D341Med (cell line): ENCODE data around the gene MUS81.
A peak's percentile ranks its signal among the peaks of the same experiment; 100 is the strongest.

ENCODE experiments used
- DNase-seq: peaks from one replicate; pipeline ENCODE4 v3.0.0; 2012; ENCODE audit warnings: low spot score

The MUS81 gene

DNA sequence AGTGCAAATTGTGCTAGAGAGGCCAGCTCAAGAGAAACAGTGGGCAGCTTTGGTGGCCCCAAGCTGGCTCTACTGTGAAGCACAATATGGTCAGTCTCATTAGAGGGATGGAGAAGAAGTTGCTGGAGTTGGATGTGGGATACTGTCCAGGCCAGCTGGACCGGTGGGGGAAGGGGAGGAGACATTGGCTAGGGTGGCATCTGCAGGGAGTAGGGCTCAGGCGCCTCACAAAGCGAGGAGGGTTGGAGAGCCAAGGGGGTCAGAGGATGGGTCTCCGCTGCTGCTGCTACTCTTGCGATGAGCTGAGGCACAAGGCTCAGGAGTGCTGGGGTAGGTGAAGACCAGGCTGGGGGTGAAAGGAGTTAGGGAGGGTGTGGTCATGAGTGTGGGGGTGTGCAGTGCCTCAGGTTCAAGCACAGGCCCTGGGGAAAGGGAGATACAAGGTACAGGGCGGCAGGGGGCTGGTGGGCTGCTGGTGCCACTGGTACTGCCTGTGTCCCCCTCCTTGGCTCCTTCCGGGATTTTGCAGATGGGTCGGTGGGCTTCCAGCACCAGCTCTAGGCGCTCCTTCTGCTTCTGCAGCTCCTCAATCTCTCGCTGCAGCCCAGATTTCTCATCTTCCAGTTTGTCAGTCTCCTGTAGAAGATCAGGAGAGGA lies 32.6 kb downstream of the MUS81 start:
- no peak for DNase-seq

DNA sequence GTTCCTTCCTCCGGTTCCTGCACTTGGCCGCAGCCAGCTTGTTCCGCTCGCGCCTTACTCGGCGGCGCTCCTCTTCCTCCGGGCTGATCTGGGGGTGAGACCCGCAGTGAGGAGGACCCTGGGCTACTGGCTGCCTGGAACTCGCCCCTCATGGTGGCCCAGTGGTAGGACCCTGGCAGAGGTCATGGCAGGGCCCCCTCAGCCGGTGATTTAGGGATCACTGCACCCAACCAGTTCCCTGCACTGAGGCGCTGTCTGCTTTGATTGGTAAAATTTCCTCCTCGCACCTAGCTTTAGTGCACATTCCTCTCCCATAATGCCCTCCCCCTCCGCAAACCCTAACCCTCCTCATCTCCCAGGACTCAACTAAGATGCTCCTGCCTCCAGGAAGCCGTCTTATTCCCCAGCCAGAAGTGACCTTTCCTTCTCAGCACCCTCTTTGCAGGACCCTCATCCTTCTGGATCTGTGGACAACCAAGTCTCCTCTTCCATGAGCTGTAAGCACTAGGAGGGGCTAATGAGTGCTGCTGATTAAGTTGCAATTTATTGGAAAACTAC lies 33.9 kb downstream of the MUS81 start:
- DNase-seq: no peak

DNA sequence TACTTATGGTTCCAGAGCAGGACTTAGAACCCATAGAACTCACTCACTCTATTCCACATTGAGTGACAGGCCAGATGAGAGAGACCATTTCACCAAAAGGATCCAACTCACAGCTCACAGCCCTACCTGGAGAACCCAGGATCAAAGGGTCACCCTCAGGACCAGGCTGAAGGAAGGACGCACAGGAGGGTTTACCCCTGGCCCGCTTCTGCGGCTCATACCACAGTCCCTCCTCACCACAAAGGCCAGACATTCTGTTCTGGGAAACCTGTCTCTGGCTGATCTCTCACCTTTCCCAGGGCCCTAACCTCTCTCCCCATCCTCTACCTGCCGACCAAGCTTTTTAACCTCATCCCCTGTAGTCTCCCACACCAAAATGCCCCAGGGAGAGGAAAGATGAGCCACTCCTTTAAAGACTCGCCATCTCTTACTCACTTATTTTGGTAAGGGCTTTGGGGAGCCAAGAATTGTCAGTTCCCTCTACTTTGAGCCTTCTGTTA lies 35.3 kb downstream of the MUS81 start:
- no peak for DNase-seq

DNA sequence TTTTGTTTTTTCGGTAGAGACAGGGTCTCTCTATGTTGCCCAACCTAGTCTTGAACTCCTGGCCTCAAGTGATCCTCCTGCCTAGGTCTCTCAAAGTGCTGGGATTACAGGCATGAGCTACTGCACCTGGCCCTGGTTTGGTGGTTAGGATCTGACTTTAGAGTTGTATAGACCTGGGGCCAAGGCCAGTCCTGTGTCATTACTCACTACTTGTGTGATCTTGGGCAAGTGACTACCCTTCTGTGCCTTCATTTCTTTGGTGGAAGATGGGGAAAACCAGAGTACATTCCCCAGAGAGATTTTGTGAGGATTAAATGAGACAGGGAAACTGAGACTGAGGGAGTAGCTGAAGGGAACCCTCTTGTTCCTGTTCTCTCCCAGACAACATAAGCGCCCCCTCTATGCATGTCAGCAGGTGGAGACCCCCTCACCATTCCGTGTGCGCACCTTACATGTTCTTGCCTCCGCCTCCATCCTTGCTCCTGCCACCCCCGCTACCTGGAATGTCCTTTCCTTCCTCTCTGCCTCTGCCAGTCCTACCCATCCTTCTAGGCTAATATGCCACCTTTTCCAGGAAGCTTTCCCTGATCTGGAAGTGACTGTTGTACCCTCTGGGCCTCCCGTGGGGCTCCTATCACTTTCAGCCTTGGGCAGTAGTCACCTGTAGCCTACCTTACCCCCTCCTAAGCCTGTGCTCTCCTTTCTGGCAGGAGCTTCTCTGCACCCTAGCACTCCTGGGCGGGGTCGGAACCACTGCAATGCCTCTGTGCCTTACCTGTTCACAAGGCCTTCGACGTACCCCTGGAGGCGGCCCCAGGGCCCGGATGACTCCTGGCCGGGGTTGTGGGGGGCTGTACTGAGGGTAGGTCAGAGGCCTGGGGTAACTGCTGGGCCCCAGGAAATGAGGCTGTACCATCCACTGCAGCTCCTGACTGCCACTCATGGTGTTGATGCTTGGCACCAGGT lies 36.1 kb downstream of the MUS81 start:
- no peak for DNase-seq

DNA sequence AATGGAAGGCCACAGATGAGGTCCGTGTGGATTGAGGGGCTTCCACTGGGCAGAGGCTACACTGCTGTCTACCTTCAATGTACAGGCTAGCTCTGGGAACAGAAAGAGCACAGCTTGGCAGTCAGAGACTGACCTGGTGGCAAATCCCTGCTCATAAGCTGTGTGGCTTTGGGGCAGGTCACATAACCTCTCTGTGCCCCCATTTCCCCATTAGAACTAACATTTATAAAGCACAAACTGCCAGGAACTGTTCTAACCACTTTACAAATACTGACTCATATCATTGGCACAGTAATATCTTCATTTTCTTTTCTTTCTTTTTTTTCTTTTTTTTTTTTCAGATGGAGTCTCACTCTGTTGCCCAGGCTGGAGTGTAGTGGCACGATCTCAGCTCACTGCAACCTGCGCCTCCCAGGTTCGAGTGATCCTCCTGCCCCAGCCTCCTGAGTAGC lies 36.8 kb downstream of the MUS81 start:
- no peak for DNase-seq

DNA sequence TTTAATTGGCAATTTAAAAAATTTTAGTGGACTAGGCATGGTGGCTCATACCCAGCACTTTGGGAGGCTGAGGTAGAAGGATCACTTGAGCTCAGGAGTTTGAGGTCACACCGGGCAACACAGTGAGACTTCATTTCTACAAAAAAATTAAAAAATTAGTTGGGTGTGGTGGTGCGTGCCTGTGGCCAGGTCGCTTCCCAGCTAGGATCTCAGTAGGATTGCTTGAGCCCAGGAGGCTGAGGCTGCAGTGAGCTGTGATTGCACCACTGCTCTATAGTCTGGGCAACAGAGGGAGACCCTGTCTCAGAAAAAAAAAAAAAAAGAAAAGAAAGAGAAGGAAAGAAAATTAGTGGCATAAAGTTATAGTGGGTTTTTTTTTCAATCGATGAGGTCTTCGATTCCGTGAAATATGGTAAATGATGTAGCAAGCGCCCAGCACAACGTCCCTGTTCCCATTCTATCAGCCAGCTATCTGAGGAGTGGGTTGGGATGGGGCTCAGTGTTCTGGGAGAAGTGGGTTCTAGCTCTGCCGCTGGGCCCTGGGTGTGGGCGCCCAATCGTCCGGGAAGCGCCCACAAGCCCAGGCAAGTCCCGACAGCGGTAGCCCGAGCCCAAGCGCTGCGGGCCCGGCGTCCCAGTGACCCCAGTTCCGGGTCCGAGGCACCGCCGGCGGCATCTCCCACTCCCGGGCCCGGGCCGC lies 38.6 kb downstream of the MUS81 start:
- no peak for DNase-seq

DNA sequence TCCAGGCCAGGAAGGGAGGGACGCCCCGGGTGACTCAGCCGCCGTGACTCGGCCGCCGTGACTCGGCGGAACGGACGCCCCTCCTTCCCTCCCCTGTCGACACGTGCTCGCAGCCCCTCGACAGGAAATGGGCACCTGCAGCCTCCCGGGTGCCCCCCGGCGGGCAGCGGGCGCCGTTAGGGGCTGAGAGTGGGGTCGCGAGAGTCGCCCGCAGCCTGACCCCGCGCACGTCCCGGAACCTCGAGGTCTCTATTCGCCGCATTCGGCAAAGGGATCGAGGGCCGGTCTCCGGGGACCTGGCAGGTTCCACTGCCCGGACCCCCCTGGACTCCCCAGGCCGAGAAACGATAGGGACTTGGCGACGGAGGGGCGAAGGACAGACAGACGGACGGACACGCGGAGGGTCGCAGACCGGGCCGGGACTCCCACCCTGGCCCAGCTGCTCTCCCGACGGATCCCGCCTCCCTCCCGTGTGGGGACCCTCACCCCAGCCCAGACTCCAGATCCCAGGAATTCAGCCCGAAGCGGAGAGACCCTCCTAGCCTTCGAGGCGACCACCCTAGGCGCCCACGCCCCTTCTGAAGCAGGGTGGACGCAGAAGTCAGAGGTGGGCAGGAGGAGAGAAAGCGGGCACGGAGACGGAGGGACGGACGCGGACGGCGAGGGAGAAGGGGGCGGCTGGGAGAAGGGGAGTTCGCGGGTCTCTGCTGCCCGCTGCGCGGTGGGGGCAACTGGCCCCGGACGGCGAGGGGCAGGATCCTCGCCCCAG lies 39.3 kb downstream of the MUS81 start:
- peak; percentile 57 for DNase-seq

DNA sequence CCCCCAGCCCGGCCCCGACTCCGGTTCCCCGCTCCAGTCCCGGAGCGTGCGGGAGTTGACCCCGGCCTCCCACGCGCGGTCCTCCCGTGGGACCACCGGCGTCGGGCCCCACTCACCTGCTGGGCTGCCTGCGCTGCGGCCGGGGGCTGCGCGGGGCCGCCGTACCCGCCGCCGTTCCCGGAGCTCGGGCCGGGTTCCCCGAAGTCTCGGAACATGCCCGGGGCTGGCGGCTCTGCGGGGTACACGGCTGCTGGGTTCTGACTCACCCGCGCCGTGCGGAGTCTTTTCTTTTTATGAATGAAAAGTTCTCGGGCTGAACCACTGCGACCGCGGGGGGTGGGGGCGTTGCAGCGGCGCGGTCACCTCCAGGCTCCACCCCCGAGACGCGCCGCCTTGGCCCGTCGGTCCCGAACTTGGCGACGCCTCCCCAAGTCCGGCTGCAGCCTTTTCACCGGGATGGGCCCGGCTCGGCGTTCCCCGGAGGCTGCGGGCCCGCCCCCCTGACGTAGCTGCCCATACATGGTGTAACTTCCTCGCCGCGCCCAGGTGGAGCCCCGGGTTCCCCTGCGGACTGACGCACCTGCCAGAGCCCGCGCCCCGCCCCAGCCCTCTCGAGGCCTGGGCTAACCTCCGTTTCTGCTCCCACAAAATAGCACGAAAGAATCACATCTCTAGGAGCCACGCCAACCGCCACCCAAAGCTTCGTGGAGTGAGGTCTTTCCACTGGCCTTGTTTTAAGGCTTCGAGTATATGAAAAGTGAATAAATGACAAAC lies 40.1 kb downstream of the MUS81 start, which contains the start of gene FOSL1:
FOSL1 (minus strand) TSS at position 264 of the 774 bp plus-strand sequence; CDS start at position 215, 49 bp downstream.
- DNase-seq: peak; percentile 71

DNA sequence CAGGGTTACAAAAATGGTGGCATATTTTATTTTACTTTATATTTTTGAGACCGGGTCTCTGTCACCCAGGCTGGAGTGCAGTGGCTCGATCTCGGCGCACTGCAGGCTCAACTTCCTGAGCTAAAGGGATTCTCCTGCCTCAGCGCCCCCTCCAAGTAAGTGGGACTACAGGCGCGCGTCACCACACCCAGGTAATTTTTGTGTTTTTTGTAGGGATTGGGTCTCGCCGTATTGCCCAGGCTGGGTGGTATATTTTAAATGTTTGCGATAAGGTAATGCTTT lies 40.6 kb downstream of the MUS81 start:
- DNase-seq: no peak

DNA sequence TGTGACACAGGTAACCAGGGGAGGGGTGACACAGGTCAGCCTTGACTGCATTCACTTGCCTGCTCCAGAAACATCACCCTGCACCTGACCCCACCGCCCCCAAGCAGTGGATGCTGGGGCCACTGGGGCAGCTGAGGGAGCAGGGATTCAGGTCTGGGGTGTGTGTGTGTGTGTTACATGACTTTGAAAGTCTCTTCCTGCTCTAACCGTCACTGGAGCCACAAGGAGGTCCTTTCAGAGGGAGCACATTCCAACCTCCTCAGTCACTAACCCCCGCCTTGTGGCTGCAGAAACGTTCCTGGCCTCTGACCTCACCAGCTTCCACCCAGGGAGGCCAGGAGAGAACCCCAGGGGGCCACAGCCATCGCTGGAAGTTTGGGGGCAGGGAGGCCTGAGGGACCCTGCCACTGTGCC lies 42.8 kb downstream of the MUS81 start:
- no peak for DNase-seq

DNA sequence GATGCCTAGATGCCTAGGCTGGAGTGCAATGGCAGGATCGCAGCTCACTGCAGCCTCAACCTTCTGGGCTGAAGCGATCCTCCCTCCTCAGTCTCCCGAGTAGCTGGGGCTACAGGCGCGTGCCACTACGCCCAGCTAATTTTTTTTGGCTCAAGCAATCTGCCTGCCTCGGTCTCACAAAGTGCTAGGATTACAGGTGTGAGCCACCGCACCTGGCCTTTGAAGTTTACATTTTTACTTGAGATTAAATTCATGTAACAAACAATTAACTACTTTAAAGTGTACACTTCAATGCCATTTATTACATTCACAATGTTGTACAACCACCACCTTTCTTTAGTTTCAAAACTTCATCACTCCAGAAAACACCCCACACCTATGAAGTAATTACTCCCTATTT lies 43.5 kb downstream of the MUS81 start:
- DNase-seq: no peak

DNA sequence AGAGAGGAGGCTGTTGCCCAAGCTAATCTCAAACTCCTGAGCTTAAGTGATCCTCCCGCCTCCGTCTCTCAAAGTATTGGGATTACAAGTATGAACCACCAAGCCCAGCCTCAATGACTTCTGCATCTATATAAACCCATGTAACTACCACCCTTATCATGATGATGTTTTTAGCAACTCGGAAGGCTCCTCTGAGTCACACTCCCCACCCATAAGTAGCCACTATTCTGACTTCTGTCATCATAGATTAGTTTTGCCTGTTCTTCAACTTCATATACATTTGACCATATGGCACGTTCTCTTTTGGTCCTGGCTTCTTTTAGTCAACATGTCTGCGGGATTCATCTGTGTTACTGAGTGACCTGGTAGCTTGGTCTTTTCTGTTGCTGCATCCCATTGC lies 46.4 kb downstream of the MUS81 start:
- no peak for DNase-seq

DNA sequence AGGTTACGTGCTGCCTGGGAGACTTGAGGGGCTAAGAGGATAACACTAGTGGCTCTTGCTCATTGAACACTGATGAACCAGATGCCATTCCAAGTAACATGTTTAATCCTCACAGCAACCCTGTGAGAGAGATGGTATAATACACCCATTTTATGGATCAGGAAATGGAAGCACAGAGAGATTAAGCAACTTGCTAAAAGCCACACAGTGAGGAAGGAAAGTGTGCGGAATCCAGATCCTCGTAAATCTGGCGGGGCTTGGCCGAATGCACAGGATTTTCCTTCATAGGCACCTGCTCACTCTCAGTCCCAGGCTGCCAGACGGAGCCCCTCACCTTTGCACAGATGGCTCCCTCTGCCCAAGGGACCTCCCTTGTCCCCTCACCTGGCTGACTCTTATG lies 47.6 kb downstream of the MUS81 start:
- DNase-seq: no peak

DNA sequence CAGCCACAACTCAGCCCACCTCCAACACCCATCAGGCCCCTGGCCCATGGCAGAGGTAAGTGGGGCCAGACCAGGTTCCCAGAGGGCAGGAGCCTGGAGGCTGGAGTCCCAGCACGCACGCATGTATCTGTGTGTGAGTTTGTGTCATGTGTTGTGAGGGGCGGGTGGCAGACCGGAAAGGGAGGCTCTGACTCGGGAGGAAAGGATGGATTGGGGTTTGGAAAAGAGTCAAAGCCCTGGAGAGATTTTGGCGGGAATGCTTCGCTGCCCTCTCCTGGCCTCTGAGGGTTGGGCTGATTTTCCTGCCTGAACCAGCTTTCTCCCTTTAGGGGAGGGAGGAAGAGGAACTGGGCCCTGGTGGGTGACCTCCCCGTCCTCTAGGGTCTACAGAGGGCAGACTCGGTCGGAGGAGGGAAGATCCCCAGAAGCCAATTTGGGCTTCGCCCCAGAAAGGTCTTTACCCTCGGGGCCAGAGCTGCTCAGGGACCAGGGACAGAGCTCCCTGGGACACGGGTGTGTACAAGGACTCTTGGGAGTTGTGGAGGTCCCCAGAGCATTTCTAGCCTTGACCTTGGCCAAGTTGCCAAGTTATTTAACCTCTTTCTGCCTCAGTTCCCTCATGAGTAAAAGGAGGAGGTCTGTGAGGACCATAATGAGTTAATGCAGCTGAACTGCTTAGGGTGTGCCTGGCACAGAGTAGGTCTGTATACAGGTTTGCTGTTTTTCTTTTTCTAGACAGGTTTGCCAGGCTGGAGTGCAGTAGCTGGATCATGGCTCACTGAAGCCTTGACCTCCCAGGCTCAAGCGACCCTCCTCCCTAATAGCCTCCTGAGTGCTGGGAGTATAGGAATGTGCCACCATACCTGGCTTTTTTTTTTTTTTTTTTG lies 51.7 kb downstream of the MUS81 start:
- DNase-seq: peak; percentile 71

DNA sequence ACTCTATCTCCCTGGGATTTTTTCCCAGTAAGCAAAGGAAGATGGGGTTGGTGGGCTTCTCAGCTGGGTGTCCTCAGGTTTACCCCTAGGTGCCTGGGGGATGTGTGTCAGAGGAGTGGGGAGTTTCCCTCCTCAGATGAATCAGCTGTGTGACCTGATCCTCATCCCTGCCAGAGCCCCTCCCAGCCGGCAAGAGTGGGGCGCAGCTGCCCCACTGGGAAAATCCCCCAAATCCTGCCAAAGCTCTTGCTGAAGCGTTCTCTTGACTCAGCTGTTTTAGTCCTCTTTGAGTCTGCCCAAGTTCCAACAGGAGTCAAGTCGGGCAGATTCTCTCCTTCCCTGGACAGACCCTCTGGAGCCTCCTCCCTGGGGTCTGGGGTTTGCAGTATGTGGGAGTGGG lies 52.6 kb downstream of the MUS81 start:
- DNase-seq: no peak

DNA sequence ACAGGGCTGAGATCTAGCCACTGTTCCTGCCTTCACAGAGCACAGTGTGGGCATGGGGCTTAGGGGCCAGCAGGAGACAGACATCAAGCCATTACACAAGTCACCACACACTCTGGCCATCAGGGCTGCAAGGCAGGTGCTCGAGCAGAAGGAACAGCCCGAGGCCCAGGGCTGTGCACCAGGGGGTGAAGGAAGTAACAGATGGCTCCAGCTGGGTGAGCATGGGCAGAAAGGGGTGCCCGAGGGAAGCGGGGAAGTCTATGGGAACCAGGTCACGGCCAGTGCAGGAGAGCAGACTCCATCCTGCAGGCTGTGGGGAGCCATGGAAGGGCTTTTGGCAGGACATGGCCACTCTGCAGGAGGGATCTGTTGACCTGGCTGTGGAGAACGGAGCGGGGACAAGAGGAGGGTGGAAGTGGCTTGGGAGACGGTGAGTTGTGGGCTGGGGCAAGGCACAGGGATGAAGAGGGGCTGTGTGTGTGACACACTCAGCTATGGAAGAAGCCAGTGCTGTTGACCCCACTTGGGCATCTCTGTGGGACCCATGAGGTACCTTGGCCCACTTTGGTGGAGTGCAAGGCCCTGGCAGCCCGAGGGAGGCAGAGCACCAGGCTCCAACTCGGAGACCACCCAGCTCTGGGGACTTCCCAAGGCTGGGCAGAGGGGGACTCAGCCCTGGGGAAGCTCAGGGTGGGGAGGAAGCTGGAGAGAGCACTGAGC lies 55.0 kb downstream of the MUS81 start:
- DNase-seq: no peak

DNA sequence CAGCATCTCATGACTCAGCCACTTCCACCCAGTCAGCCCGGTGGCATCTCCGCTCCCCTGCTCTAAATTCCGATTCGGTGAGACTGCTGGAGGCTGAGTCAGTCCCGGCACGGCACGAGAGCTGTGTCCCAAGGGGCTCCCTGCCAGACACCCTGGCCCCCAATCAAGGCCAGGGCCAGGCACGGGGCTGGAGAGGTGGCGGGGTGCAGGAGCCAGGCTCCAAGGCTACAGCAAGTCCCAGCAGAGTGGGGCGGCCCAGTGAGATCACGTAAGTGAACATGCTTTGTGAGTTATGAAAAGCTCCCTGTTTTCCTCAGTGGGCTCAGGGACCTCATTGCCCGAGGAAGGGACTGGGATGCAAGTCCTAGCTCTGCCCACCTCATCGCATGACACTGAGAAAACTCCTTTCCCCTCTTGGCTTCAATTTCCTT lies 55.6 kb downstream of the MUS81 start:
- no peak for DNase-seq
